Prostate gland (tissue), 2 donors: ENCODE data around the gene RPS6KA2. TPM values are rescaled to one million over a fixed set of nuclear protein-coding genes. Genes with fewer than 3 reads are reported as not detected.

ENCODE experiments used
- DNase-seq: peaks from one replicate; pipeline ENCODE4 v3.0.0-alpha.2; 2019; ENCODE audit warnings: low spot score
- H3K27ac ChIP-seq, 2 donors: fragments of 200-600 bp; sonication (generic); 2 replicates each; pipeline ENCODE4 v1.5.1; 2017 to 2019
- H3K27me3 ChIP-seq: fragments of 200-600 bp; sonication (generic); replicated peaks from 2 replicates; pipeline ENCODE4 v1.5.1; 2019; ENCODE audit not compliant: insufficient read depth
- H3K36me3 ChIP-seq, 2 donors: fragments of 200-600 bp; sonication (generic); 1 replicate in 1 of 2; 2 replicates in 1 of 2; pipeline versions ENCODE4 v1.5.1 to v1.8.1; 2017 to 2019
- H3K4me1 ChIP-seq: fragments of 200-600 bp; sonication (generic); replicated peaks from 2 replicates; pipeline ENCODE4 v1.5.1; 2019
- H3K4me3 ChIP-seq, 2 donors: fragments of 200-600 bp; sonication (generic); 2 replicates each; pipeline ENCODE4 v1.5.1; 2017 to 2019
- H3K9me3 ChIP-seq: fragments of 200-600 bp; sonication (generic); 2 replicates; pipeline ENCODE4 v1.5.1; 2017
- POLR2A ChIP-seq: fragments of 450-650 bp; IDR thresholded peaks from one replicate; pipeline ENCODE4 v1.6.1; 2016; ENCODE audit warnings: antibody characterized with exemption, mild to moderate bottlenecking
- POLR2AphosphoS5 ChIP-seq: sonication (generic); formaldehyde crosslinking; IDR thresholded peaks from one replicate; pipeline ENCODE4 v1.6.1; 2017; ENCODE audit warnings: antibody characterized with exemption
- WGBS: methylation state at CpG from one replicate; pipeline ENCODE4 v1.1.5; 2018; 5-methylcytosine and 5-hydroxymethylcytosine counted together
- intact Hi-C: fragments of 100-400 bp; cut with DNase I; formaldehyde crosslinking; loops from one replicate; pipeline ENCODE4 v1.14.2; 2022
- total RNA-seq, 2 donors: library from RNA; depleted of rRNA; stranded (reverse); fragments of >200 nt; gene quantifications; one replicate each; pipeline ENCODE4 v1.1.0, GENCODE V29; 2016
- TF ChIP-seq, protein P1 (sequence below), 4 experiments: fragments of 200-600 bp in 2 of 4; fragments of 450-650 bp in 2 of 4; sonication (generic) in 2 of 4; IDR thresholded peaks; 1 replicate in 3 of 4; 2 replicates in 1 of 4; pipeline ENCODE4 v1.5.1; 2016 to 2019; ENCODE audit warnings: antibody characterized with exemption in 4 of 4, mild to moderate bottlenecking in 2 of 4, moderate library complexity in 2 of 4

RPS6KA2 gene
- total RNA-seq, 2 donors from 2014 or later: 32.2 to 44.3 TPM

DNA sequence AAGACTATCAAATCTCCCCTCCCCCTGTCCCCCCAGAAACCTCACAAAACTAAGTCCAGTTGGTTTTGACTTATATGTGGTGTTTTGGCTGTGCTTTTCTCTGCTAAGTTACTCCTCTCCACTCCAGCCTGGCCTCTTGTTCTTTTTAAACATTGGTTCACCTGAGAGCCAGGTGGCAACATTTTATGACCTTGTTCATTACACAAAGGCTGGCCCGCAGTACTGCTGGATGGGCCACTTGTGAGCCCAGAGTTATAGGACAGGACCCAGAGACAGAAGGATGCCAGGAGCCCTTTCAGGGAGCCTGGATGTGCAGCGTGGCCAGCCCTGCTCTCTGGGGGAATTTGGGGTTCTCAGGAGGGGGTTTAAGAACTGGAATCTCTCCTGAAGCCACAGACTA, 130.6 kb downstream of the RPS6KA2 start:
- Histone ChIP-seq H3K4me1 (no peaks in the 10 kb centered on the region), H3K36me3 (peaks cover 0 to 7% of the 10 kb centered on the region in 2 donors), H3K9me3 (no peaks in the 10 kb centered on the region), H3K4me3 (no peak overlapping the region), H3K27me3 (no peaks in the 10 kb centered on the region), H3K27ac (no peak overlapping the region)
- WGBS: 53% methylated on average over 2 of the region's 2 CpGs
- TF ChIP-seq POLR2AphosphoS5: peak; percentile 22
- TF ChIP-seq, protein P1, sequence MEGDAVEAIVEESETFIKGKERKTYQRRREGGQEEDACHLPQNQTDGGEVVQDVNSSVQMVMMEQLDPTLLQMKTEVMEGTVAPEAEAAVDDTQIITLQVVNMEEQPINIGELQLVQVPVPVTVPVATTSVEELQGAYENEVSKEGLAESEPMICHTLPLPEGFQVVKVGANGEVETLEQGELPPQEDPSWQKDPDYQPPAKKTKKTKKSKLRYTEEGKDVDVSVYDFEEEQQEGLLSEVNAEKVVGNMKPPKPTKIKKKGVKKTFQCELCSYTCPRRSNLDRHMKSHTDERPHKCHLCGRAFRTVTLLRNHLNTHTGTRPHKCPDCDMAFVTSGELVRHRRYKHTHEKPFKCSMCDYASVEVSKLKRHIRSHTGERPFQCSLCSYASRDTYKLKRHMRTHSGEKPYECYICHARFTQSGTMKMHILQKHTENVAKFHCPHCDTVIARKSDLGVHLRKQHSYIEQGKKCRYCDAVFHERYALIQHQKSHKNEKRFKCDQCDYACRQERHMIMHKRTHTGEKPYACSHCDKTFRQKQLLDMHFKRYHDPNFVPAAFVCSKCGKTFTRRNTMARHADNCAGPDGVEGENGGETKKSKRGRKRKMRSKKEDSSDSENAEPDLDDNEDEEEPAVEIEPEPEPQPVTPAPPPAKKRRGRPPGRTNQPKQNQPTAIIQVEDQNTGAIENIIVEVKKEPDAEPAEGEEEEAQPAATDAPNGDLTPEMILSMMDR (IDR thresholded peaks at IDR 0.05): no peak
- intact Hi-C loops: no loop called here
- no peak for DNase-seq

DNA sequence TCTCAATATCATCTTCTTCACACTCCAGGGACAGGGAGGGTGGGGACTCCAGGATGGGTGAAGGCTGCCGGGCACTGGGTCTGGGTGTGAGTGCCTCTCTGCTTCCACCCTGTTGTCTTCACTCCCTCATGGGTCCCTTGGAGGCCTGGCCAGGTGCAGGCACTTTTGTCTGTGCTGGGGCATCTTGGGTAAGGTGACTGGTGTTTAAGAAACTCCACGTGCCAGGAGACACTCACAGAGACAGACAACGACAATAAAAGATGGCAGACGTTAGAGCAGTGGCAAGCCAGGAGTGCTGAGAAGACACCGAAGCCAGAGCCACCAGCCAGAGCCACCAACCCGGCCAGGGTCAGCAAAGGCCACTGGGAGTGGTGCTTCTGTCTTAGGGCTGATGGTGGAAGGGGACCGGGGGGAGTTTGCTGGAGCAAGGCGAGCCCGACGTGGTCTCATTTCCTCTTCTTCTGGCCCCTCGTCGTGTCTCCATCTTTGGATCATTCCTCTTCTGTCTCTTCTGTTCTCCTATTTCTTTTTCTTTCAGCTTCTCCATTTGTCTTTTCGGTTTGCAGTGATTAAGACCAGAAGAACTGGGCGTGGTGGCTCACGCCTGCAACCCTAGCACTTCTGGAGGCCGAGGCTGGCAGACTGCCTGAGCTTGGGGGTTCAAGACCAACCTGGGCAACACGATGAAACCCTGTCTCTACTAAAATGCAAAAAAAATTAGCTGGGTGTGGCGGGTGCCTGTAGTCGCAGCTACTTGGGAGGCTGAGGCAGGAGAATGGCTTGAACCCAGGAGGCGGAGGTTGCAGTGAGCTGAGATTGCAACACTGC, 131.3 kb downstream of the RPS6KA2 start:
- 92% methylated on average over 20 of the region's 20 CpGs for whole genome bisulfite sequencing
- H3K9me3 ChIP-seq: no peaks in the 10 kb centered on the region
- no peak overlapping the region for H3K4me3 ChIP-seq
- intact Hi-C loops: no loop called here
- no peak for DNase-seq
- TF ChIP-seq POLR2AphosphoS5 (no peak), POLR2A (no peak)
- H3K27me3 ChIP-seq: no peaks in the 10 kb centered on the region
- H3K36me3 ChIP-seq: peaks cover 0 to 7% of the 10 kb centered on the region in 2 donors
- no peaks in the 10 kb centered on the region for H3K4me1 ChIP-seq
- no peak overlapping the region for H3K27ac ChIP-seq

DNA sequence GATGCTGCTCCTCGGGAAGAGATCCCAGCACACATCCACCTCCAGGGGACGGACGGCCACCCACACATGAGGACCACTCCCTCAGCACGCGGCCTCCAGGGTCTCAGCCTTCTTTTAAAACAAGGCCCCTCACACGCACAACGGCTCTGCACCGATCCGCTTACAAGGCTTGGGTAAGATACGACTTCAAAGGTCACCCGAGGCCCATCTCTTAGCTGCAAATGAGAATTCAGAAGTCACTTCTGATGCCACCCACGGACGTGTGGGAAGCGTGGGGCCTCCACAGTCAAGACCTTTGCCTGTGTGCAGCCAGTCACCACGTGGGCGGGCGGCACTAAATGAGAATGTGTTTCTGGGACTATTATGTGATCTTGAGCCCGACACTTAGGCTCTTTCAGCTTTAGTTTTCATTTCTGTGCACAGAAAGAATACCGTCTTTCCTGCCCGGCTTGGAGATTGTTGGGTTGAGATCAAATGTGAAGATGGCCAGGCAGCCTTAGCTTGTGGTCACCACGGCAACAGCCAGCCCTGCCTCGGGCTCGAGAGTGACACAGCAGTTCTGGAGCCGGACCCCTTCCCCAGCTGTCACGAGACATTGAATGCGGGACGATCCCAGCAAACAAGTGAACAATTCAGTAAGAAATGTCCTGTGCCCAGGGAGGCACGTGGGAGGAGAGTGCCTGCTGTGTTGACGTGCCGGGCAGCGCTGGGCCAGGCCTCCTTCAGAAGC, 132.1 kb downstream of the RPS6KA2 start:
- intact Hi-C loops: no loop called here
- no peak overlapping the region for H3K4me3 ChIP-seq
- no peak for DNase-seq
- no peaks in the 10 kb centered on the region for H3K9me3 ChIP-seq
- WGBS: 86% methylated on average over 31 of the region's 31 CpGs
- no peak overlapping the region for H3K27ac ChIP-seq
- H3K36me3 ChIP-seq: peaks cover 0 to 7% of the 10 kb centered on the region in 2 donors
- H3K27me3 ChIP-seq: no peaks in the 10 kb centered on the region
- no peaks in the 10 kb centered on the region for H3K4me1 ChIP-seq
- TF ChIP-seq POLR2AphosphoS5 (no peak), POLR2A (no peak)
- TF ChIP-seq, protein P1 (IDR thresholded peaks at IDR 0.05): no peak

DNA sequence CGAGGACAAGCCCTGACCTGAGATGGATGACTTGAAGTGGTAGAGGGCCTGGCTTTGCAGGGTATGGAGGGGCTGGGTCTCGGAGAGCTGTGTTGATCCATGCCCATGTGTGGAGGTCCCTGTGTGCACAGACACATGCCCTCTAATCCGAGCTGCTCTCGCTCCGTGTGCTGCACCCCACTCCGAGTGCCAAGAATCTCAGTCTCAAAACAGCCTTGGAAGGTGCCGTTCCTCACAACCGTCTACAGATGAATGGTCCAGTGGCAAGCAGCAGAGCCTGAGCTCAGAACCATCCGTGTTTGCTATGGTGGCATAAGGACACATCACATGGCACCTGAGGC, 133.0 kb downstream of the RPS6KA2 start:
- TF ChIP-seq POLR2A (no peak), POLR2AphosphoS5 (no peak)
- TF ChIP-seq, protein P1 (IDR thresholded peaks at IDR 0.05): no peak
- Histone ChIP-seq H3K36me3 (peaks cover 0 to 7% of the 10 kb centered on the region in 2 donors), H3K27ac (no peak overlapping the region), H3K27me3 (no peaks in the 10 kb centered on the region), H3K4me3 (no peak overlapping the region), H3K9me3 (no peaks in the 10 kb centered on the region), H3K4me1 (no peaks in the 10 kb centered on the region)
- no peak for DNase-seq
- intact Hi-C loops: no loop called here
- 90% methylated on average over 9 of the region's 9 CpGs for WGBS

DNA sequence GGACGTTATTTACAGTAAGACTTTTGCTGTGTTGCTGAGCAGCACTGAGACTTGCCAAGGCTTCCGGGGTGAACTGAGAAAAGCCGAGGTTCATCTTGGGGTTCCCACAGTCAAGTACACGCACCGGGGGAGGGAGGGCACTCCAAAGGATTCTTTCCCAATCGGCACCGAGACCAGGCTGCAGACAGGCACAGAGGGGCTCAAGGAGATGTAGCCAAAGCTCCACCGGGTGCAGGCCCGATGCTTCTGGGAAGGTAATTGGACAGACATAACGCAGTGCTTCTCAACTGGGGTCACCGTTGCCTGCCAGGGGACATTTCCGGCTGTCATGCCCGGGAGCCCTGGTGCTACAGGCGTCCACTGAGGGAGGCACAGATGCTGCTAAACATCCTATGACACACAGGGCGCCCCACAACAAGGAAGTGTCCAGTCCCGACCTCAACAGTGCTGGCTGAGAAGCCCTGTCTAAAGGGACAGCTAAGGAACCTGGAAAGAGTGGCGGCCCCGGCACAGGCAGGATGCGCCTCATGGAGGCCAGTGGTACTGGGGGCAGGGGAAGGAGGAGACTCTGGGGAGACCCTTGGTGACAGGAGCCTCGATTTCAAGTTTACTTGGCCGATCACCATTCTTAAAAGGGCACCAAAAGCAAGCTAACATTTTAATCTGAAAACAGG, 133.5 kb downstream of the RPS6KA2 start:
- TF ChIP-seq POLR2AphosphoS5: no peak
- no peaks in the 10 kb centered on the region for H3K9me3 ChIP-seq
- no peaks in the 10 kb centered on the region for H3K27me3 ChIP-seq
- no peaks in the 10 kb centered on the region for H3K4me1 ChIP-seq
- H3K4me3 ChIP-seq: no peak overlapping the region
- no peak overlapping the region for H3K27ac ChIP-seq
- no peak for DNase-seq
- peaks cover 0 to 7% of the 10 kb centered on the region in 2 donors for H3K36me3 ChIP-seq
- WGBS: 94% methylated on average over 21 of the region's 21 CpGs
- intact Hi-C loops: no loop called here
